Measurements from ENCODE around the gene ABCF2.

The ABCF2 gene

DNA sequence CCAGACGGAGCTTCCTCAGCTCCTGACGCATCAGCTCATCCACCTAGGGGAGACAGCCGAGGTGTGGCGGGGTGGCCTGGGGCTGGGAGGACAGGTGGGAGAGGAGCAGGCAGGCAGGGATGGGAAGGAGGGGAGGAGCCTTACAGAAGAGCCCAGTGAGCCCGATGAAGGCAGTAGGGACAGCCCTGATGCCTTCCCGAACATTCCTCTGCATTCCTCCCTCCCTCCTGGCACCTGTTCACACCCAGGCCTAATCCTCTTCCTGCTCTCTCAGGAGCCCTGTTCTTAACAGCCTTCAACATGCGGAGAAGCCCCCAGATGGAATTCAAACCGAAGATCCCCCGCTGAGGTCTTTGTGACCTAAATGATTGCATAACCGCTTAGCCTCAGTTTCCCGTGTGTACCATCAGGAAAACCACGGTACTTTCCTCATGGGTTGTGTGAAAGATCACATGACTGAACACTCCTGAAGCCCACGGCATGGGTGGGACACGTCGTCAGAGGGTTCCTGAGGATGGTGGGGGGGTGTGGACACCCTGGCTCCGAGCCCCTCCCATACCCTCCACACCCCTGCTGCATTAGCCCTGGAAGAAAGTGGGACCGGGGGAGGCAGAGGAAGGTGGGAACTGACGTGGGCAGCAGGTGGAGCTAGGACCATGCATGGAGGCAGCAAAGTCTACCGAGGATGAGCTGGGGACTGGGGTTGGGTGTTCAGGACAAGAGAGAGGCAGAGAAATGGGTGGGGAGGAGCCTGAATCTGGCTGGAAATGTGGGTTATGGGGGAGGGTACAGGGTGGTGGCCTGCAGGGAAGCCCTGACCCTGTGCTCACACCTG is 31.2 kb downstream of the ABCF2 start:
- no peak for DNase-seq (ENCODE audit: low read depth in 2 of 2)

DNA sequence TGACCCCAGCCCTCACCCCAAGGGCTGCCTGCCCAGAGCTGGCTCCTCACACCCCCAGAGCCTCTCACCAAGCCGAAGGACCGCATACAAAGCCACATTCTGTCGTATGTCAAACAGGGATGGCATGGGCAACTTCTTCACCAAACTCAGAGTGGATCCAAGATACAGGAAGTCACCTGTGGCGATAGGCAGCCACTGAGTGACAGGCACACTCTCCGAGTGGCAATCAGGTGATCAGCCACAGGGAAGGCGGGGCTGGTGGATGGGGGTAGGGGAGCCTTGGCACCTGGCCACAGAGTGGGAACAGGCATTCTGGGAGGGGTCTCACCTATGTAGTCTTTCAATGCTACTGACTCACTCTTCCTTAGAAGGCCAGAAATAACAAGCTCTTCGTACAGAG is 32.8 kb downstream of the ABCF2 start:
- DNase-seq (ENCODE audit: low read depth in 2 of 2) = no peak

DNA sequence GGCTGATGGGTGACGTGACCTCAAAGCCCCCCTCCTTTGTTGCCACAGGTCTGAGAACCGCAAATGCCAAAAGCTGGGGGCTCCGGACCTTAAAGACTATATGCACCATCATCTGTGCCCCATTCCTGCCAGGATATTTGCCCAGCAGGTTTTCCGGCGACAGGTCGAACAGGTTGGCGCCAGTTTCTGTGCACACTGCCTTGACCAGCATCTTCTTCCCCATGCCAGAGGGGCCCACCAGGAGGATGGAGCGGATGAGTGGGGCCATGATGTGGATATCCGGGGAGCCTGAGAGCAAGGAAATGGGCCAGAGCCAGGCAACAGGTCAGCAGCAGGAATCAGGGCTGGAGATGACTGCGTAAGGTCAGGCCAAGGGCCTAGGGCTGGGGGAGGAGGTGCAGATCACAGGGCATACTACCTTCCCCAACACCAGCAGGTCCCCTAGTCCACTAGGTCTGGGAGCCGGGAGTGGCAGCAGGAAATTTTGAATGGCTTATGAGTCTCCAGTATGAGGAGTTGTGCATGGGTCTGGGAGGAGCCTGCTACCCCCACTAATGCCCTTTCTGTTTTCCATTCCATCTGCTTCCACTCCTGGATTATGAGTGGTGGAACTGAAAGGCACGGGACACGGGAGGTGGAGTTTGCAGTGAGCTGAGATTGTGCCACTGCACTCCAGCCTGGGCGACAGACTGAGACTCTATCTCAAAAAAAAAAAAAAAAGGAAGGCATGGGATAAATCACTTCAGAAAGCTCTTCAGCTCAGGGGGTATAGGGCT is 33.6 kb downstream of the ABCF2 start:
- no peak for DNase-seq (ENCODE audit: low read depth in 2 of 2)

DNA sequence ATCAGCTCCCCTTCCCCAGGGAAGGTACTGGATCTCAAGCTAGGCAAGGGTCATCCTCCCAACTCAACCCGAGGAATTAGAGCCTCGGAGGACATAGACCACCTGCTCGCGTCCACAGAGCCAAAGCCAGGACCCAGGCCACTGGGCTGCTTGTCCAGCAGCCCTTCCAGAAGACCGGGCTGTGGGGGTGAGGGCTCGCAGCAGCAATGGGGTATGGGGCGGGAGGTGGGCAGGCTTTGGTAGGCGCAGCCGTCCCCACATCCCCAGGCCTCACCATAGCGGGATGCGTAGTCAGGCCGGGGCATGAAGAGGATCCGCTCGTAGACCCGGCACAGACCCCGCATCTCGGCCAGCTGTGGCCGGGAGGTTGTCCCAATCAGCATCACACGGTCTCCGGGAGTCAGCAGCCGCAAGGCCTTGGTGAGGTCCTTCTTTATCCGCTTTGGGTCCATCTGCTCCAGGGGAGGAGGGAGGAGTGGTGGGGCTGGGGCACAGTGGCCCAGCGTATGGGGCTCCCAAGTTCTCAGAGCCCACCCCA is 34.9 kb downstream of the ABCF2 start:
- DNase-seq (ENCODE audit: low read depth in 2 of 2) = no peak

DNA sequence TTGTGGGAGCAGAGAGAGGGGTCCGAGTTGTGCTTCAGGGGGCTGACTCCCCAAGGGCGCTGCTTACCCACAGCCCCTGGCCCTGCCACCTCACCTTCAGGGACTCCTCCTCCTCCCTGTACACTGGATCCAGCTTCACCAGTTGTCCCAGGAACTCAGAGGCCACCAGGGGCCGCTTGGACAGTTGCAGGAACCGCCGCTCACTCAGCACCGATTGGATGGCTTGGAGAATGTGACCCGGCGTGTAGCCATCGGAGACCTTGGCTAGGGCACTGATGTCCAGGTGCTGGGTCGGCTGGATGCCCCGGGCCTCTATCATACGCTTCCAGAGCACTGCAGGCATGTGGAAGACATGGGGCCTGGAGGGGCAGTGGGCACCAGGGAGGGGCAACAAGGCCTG is 35.5 kb downstream of the ABCF2 start:
- no peak for DNase-seq (ENCODE audit: low read depth in 2 of 2)

DNA sequence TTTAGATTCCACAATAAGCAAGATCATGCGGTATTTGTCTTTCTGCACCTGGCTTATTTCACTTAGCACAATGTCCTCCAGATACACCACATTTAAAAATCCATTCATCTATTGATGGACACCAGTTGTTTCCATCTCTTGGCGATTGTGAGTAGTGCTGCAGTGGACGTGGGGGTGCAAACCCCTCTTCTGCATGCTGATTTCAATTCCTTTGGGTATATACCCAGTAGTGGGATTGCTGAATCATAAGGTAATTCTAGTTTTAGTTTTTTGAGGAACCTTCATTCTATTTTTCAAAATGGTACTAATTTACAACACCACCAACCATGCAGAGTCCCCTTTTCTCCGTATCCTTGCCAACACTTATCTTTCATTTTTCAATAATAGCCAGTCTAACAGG is 38.0 kb downstream of the ABCF2 start:
- DNase-seq (ENCODE audit: low read depth in 2 of 2) = no peak

DNA sequence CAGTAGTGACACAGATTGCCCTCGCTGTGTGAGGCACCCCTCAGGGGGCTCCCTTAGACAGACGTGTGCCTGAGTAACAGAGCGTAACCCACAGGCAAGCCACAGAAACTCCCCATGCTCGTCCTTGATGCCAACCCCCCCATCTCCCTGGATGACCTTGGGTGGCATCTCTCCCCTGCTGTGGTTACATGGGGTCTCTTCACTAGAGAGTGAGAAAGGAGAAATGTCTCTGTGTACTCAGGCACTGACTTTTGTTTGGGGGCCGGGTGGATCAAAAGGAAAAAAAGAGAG is 38.8 kb downstream of the ABCF2 start:
- DNase-seq (ENCODE audit: low read depth in 2 of 2) = no peak

DNA sequence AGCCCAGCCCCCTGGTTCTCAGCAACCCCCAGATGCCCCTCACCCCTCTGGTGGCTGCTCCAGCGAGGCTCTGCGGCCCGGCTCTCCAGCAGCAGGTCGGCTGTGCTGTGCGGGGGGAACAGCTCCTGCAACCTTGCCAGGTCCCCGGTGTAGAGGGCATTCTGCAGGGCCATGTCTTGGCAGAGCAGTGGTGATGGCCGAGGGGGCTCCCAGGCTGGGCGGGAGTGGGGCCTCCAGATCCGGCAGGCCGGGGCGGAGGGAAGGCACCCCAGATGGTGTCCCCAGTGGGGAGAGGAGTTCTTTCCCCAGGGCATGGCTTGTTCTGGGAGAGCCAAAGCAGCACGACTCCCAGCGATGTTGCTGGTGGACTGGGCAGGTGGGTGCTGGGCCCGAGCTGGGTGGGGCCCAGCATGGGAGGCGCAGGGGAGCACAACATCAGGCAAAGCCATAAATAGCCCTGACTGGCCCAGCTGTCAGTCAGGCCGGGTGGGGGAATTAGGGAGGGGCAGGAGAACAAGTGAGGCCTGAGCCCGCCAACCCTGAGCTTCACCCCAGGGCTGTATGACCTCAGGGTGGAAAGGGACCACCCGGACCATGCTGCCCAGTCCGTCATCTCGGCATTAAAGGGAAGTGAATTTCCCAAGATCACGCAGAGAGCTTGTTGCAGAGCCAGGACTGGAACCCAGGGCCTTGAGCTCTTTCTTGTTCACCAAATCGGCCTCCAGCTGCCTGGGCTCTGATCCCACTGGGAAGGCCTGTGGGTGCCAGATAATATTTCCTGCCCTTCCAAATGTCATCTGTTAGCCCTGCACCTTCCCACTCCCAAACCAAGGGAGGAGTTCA is 39.4 kb downstream of the ABCF2 start:
- DNase-seq (ENCODE audit: low read depth in 2 of 2) = no peak

DNA sequence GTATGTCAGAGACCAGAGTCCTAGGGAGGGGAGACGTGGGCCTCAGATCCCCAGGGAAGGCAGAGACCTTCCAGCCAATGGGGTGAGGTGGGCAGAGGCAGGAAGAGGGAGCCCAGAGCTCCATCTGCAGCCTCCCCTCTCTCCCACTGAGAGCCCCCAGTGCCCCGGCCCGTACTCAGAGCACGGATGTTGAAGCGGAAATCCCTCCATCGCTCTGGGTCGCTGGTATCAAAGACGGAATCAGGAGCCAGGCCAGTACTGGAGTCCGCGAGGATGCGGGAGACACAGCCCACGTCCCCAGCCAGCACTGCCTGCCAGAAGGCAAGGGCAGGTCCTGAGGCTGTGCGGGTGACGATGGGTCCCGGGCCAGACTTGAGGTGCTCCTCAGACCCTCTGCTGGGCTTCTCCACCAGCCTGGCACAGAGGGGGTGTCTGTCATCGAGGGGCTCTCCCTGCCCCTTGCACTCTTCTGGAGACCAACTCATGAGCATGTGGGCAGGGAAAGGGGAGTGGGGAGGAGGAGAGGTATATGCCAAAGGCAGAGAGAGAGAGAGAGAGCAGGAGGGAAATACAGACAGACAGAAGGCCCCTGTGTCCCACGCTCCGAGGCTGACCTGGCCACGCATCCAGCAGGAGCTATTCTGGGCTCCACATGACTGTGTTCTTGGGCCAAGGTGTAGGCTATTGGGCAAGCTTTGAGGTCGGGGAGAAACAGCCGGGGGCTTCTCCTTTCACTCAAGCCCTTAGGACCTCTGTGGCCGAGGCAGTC is 40.2 kb downstream of the ABCF2 start, which contains the start of gene ASB10:
Gene ASB10 (minus strand): TSS at position 611 of the 769 bp plus-strand sequence. CDS start 120 bp downstream, at position 491.
- no peak for DNase-seq (ENCODE audit: low read depth in 2 of 2)

DNA sequence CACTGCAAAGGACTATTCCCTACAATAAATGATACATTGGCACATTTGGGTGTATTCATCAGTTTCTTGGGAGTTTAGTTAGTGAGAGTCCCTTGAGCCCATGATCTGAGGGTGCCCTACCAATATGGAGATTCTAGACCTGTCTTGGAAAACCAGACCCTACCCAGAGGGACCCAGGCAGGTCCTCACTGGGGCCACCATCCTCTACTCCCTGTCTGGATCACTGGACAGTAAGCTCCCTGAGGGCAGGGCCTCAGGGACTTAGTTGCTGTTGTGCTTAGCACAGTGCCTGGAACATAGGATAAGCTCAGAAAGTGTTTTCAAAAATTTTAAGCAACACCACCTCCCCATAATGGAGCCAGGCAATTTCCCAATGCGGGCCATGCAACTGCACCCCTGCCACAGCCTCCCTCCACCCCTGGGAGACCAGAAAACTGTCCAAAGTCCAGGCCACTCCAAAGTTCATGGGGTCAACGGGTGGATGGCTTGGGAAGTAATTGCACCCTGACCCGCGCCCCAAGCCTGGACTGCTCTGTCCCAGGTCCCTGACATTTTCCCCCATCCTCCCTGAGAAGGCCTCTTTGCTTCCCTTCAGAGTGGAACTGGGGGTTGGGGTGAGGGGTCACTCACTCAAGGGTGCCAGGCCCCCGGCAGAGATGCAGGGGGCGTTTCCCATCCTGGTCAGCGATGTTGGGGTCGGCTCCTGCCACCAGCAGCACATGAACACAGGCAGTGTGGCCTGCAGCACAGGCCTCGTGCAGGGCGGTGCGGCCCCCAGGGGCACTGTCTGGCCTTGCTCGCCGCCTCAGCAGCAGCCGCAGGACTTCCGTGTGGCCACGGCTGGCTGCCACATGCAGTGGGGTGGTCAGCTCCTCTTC is 41.0 kb downstream of the ABCF2 start:
- no peak for DNase-seq (ENCODE audit: low read depth in 2 of 2)

DNA sequence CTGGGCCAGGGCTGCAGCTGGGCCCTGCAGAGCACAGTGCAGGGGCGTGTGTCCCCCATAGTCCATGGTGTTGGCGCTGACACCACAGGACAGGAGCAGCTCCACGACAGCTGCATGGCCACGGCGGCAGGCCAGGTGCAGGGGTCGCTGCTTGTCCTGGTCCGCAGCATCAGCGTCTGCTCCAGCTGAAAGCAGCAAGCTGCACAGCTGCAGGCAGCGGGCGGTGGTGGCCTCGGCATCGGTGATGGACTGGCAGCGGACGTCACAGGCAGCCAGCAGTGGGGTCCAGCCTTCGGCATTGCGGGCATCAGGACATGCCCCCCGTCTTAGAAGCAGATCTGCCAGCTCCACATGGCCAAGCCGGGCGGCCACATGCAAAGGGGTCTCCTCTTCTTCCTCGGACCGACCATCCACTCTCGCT is 46.0 kb downstream of the ABCF2 start:
- DNase-seq (ENCODE audit: low read depth in 2 of 2) = no peak

DNA sequence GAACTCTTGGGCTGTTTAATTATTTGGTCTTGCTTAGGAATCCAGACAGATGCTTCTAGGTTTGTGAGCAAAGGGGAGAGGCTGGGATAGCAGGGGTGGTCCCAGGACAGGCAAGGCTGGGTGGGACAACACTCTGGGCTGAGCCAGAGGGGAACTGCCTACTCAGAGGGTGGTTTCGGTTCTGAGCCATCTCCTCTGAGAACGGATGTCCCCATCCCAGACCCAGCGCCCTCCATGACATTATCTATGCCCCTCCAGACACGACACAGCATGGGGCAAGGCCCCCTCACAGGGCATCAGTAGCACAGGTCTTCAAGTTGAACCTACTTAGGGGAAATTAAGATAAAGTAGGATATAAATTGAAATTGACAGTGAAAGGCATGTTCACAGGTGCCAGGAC is 47.1 kb downstream of the ABCF2 start:
- DNase-seq (ENCODE audit: low read depth in 2 of 2) = no peak

DNA sequence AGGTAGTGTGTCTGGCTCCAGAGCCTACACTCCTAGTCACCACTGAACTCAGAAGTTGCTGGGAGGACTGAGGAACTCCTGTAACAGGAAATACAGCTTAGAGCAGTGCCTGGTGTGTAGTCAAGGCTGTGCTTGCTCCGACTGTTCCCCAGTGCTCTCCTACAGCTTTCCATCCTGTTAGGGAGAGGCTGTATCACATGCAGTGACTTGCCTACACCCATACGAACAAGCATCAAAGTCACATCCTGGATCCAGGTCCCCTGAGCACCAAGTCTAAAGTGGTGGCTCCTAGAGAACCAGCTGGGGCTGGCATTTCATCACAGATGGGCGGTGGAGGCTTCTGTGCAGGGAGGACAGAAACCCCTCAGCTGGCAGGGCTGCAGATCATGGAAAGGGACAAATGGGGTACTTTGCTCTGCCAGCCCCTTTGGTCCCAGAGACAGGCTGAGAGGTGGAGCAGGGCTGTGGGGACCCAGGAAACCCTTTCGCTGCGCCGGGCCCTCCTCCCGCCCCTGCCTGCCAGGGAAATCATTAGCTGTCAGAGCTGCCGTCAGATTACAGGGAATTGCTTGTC is 47.6 kb downstream of the ABCF2 start:
- no peak for DNase-seq (ENCODE audit: low read depth in 2 of 2)

DNA sequence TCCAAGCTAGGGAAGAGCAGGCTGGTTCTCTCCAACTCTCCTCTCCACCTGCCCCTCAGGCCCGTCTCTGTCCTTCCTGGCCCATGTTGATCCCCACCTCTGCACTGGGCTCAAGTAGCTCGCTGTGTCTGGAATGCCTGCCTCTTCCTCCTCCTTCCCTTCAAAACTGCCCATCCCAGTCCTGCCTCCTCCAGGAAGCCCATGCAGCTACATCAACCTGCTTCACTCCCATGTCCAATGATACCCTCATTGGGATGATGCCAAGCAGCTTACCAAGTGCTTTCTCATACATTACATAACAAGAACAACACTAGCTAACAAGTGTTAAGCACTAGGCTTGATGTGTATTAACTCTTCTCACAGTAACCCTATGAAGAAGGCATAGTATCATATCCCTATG is 48.2 kb downstream of the ABCF2 start:
- no peak for DNase-seq (ENCODE audit: low read depth in 2 of 2)

DNA sequence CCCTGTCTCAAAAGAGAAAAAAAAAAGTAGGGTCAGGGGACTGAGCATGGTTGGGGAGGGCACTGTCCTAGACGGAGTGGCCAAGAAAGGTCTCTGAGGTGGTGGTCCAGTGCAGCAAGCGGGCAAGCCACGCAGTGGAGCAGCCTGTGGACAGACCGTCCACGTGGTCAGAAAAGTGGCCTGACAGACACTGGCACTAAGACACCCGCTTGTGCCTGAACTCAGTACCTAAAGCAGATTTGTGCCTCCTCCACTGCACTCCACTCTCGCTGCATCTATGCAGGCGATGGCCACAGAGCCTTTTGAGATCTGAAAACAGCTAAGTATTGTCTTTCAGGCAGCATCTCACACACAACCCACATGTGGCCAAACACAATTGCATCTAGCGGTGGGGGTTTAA is 48.8 kb downstream of the ABCF2 start:
- no peak for DNase-seq (ENCODE audit: low read depth in 2 of 2)

DNA sequence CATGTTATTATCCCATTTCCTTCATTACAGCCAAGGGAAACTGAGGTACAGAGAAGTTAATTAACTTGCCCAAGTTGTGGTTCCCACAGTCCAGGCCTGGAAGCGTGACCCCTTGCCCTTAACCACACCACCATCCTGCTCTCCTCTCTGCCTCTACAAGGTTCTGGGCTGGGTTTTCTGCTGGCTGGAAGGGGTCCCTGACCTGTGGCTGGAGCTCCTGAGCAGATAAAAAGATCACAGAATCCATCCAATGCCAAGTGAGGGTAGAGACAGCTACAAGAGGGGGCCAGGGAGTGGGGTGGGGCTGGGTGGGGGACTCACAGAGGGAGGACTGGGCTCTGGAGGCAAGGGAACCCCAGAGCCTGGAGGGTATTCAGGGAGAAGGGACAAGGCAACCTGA is 49.7 kb downstream of the ABCF2 start:
- no peak for DNase-seq (ENCODE audit: low read depth in 2 of 2)

DNA sequence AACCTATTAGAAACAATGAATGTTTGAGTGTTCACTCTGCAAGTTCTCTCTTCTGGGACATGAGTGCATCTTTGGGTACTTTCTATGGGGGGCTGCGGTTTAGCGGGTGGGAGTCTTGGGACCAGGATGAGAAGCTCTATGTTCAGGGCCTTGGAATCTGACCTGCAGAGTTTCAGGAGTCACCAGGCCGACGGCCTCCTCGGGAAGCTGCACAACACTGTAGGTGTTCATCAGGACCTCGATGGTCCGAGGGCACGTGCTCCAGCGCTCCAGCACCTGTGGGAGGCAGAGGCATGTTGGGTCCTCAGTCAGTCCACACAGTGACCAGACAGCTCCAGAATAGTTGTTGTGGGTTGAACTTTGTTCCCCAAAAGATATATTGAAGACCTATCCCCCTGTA is 50.6 kb downstream of the ABCF2 start:
- DNase-seq (ENCODE audit: low read depth in 2 of 2) = no peak

DNA sequence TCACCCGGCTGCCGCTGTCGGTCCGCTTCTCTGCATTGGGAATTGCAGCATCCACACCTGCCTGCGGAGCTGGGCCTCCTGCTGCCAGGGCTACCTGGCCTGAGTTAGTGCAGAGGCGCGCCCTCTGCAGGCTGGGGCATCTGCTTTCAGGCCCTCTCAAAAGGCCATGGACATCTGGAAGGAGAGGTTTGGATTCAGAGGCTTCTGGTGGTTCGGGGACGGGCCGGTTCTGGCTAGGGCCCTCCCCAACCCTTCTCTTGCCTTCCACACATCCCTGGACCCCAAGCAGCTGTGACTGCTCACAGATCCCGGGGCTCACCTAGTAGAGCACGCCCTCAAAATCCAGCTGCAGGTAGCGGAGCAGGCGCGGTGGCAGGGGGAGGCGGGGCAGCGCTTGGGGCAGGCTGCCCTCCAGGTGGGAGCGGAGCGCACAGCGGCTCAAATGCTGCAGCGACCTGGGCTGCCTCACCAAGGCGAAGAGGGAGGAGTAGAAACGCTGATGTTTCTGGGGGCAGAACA is 51.2 kb downstream of the ABCF2 start:
- DNase-seq (ENCODE audit: low read depth in 2 of 2) = no peak

DNA sequence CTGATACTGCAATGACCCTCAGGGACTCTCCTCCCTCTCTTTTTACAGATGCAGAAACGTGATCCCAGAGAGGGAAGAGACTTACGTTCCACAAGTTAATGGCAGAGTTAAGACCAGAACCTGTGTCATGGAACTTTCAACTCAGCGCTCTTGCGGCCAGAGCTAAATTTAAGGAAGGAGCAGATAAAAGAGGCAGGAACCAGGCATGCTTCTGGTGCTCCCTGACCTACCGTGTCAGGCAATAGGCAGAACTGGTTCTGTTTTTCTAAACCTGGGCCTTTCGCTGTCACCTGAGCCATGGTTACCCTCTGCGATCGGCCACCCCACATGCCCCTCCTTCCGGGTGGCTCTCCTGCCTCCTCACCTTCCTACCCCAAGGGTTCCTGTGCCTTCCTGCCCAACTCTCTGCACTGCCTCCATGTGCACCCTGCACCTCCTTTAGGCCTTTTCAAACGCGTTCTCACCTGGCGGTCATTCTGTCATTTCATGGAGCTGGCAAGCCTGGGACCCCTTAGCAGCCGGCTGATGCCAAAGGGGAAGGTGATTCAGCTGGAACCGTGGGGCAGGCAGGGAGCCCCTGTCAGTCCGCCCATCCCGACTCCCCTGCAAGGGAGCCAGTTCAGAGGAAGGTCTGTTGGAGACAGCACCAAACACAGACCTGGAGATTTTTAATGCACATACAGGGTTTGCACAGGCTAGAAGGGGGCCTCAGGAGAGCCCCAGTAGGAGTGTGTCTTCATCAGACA is 51.8 kb downstream of the ABCF2 start:
- no peak for DNase-seq (ENCODE audit: low read depth in 2 of 2)

Data from activated CD4-positive, alpha-beta T cell treated with anti-CD3 and anti-CD28 coated beads for 24 hours (primary cell).